NCI-H1436 treated with DMSO at 0.1 percent for 48 hours (cell line): ENCODE measurements around the gene SLC39A11.
"Not testable (repeated sequence)": the region's sequence is repeated elsewhere in the genome, so short reads cannot be mapped to it uniquely, and the experiment has no call there.

Experiments
- DNase-seq: peaks from one replicate; lab custom pipeline; 2025; lab: John Stamatoyannopoulos, UW

The SLC39A11 gene

DNA sequence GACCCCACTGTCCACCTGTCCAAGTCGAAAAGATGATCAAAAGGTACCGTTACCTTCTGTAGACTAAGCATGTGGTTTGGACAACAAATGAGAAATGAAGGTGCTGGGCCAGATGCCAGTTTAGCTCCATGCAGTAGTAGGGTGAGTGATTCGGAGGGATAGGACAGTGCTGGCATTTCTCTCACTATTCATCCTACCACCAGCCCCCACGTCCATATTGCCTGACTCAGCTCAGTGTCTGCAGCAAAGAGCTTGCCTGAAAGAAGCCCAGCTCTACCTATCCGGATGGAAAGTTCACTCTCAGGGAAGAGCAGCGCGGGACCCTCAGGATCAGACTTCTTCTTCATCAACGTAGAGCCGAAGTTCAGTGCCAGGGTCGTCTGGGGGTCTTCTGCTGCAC lies 145.0 kb downstream of the SLC39A11 start:
- no peak for DNase-seq

DNA sequence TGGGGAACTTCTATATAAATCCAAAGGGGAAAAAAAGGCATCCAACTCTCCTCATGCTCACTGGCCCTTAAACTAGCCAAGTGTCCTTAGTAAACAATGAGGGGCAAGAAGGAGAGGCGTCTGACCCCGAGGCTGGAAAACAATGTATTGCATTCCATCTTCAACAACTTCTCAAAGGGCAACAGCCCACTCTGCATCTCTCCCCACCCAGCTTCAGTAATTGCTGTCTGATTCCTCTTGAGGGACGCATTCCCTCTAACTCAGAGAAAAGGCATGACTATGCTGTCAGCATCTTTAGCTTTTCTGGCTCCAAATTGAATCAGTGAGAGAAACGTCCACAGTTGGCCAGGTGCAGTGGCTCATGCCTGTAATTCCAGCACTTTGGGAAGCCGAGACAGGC lies 145.8 kb downstream of the SLC39A11 start:
- no peak for DNase-seq

DNA sequence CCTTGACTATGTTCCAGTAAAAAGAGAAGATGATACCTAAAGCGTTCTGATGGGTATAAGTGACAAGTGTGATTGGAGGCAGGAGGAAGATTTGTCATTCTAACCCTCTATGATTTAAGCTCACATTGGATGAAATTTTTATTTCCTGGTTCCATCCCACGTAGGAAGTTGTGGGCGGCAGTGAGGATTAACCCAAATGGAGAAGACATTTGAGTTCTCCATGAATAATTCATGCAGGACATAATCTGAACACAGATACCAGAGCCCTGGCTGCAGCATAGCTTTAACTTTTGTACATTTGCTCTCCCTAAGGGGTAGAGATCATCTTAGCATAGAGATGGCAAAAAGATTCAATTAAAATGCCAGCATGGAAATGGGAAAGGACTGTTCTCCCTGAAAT lies 146.3 kb downstream of the SLC39A11 start:
- DNase-seq, result no peak

DNA sequence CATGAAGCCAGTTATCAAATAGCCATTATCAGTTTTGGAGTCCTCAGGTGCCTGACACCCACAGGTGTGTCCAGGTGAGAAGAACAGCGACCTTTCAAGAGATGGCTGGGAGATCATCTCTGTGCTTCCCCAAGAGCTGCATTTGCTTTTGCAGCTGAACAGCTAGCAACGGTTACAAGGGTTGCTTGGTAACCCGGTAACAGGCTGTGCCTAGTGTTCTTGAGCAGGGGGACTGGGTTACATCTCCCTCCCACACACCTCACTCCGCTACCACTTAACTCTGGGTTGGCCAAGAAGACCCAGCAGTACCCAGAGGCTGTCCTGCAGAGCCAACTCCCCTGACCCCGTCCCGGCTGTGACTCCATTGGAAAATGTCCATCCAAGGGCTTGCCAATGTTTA lies 147.0 kb downstream of the SLC39A11 start:
- no peak for DNase-seq

DNA sequence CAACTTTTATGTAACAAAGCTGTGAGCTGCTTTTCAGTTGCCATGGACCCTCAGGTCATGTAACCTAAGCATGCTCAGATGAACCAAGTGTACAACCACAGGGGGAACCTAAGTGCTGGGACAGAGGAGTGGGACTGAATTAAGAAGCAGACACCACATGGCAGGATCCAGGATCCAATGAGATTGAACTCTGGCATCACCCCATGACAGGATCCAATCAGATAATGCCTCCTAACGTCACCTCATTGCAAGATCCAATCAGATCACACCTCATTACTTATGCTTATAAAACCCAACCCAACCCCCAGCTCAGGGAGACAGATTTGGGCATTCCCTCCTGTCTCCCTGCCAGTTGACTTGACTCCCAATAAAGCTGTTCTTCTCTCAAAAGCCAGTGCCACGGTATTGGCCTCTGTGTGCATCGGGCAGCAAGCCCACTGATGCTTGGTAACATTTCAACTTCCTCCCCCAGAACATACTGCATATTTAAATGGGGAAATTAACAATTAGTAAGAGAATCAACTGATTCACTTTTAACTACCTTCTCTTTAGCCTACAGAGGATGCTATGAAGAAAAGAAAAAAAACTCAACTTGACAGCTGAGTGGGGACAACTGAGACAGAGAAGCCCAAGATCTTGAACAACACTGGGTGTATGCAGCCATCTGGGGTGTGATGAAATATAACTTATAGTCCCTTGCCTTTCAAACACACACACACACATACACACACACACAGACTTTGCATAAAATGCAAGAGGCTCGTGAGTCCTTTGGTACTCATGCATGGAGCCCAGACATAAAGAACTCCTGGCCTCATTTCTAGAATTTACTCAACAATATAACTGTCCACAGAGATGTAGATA lies 148.4 kb downstream of the SLC39A11 start:
- no peak for DNase-seq

DNA sequence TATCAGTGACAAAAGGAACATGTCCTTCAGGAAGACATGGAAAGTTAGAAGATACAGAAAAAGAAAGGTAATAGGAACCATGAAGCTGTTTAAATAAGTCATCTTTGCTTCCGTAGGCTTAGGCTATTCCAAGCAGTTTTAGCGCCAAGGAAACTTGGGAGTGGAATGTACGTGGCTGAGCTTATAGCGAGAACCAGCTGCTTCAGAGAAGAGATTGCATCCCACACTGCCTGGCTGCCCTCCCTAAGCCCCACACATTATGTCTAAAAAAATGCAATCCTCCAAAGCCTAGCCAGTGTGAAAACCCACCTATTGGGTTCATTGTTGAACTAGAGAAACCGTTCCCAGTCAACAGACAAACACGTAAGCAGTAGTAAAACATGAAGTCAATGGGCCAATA lies 149.9 kb downstream of the SLC39A11 start:
- no peak for DNase-seq

DNA sequence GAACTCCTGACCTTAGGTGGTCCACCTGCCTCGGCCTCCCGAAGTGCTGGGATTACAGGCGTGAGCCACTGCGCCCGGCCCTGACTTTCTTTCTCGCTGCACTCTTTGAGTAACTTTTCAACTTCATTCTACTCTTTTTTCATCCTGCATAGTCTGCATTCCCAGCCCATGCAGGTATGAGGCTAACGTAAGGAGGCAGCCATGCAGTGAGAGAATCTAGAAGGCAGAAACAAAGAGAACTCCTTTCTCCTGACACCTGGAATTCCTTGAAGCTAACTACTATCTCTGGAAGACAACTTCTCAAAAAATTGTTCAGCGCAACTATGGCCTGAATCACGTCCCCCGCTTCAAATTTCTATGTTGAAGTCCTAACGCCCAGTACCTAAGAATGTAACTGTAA lies 152.0 kb downstream of the SLC39A11 start:
- no peak for DNase-seq

DNA sequence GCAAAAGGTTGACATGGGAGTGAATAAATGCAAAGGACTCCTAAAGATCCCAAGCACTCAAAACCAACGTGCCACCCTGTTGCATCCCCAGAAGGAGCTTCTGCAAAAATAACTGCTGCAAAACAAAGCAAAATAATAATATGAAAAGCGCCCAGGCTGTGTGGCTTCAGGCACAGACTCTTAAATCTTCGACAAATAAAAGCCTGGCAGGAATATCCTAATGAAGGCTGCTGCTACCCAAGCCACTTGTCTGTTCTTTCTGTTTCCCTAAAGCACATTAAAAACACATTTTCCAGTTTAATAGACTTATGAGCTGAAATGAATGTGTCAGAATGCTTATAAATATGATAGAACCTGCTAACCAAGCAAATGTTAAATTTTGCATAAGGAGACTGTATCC lies 154.0 kb downstream of the SLC39A11 start:
- no peak for DNase-seq

DNA sequence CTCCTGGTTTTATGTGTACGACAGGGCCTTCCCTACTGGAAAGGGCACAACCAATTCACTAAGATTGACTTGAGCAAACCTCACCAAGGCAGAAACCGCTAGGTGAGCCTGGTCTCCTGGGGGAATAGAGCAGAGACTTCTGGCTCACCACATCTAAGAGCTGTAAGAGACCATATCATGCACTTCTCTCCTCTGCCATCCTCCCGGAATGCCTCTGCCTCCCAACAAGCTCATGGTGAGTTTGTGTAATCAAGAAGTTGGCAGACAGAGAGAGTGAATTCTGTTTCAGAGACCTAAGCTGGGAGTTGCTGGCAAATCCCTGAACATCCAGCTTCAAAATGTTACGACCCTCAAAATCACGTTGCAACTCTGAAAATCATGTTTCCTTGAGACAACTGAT lies 154.8 kb downstream of the SLC39A11 start:
- DNase-seq, result no peak

DNA sequence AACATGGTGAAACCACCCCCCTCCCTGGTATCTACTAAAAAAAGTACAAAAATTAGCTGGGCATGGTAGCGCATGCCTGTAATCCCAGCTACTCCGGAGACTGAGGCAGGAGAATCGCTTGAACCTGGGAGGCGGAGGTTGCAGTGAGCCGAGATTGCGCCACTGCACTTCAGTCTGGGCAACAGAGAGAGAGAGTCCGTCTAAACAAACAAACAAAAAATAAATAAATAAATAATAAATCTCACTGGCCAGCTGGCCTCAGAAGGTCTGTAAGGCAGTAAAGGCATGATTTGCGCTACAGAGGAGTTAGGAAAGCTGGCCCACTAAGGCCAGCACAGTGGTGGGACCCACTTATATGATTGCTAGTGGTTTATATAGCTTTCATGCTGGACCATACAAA lies 155.2 kb downstream of the SLC39A11 start:
- DNase-seq, result not testable (repeated sequence)

DNA sequence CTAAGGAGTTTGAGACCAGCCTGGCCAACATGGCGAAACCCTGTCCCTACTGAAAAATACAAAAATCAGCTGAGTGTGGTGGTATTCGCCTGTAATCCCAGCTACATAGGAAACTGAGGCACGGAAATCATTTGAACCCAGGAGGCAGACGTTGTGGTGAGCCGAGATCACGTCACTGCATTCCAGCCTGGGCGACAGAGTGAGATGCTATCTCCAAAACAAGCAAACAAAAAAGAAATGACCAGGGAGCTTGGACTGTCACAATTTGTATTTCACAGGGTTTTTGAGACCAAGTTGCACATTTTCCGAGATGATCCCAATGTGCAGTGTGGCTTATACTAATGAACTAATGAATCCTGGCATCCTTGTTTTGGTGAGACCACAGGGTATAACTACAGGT lies 156.5 kb downstream of the SLC39A11 start:
- DNase-seq, result no peak

DNA sequence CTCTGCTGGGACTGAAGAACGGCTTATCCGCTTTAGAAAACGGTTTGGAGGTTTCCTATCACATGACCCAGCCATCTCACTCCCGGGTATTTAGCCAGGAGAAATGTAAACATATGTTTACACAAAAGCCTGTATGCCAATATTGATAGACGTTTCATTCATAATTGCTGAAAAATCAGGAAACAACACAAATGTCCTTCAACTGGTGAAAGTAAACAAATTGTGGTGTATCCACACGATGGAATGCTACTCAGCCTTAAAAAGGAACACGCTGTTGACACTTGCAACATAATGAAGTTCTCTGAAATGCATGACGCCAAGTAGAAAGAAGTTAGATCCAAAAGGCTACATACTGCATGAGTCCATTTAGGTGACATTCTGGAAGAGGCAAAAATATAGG lies 157.6 kb downstream of the SLC39A11 start:
- DNase-seq, result no peak

DNA sequence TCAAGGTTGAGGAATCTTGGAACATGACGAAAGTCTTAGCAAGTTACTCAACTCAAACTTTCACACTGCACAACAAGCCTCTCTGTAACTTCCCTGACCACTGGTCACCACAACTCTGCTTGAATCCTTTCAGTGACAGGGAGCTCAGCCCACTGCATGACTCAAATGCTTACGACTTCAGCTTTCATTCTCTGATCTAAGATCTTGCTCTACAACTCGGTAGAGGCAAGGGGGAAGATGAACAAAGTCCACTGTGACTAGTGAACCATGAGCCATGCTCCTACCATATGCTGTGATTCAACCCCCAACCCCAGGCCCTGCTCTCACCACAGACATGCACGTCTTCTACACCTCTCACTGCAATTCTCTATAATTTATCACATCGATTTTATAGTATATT lies 160.9 kb downstream of the SLC39A11 start:
- no peak for DNase-seq

DNA sequence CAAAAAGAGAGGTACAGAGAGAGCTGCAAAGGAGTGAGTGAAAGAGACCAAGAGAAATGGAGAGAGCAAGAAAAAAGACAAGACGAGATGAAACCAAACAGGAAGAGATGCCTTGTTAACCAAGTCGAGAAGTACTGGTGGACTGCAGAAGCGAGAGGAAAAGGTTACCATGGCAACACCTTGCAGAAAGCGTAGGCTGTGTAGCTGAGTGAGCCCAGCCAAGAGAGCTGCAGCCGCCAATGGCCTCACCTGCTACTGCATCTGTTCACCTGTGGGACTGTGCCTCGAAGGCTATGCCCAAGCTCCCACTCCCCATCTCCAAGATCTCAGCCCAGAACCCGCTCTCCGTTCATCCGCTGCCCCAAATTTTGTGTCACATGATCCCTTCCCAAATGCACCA lies 161.3 kb downstream of the SLC39A11 start:
- DNase-seq, result no peak

DNA sequence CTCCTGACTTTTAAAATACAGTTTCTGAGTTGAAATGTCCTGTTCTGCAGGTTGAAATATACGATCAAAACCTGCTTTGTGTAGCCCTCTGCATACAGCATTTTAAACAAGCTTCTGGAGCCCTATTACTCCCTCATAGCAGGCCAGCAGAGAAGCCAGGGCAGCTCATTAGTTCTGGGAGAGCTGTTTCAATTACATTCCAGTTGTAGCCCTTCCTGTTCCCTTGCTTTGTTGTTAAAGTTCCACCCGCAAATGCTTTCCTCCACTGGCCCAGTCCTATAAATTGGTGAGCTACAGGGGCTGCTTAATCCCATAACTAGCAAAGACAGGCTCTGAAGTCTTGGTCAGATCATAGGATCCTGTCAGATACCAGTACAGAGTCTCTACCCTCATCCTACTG lies 162.5 kb downstream of the SLC39A11 start:
- DNase-seq, result no peak

DNA sequence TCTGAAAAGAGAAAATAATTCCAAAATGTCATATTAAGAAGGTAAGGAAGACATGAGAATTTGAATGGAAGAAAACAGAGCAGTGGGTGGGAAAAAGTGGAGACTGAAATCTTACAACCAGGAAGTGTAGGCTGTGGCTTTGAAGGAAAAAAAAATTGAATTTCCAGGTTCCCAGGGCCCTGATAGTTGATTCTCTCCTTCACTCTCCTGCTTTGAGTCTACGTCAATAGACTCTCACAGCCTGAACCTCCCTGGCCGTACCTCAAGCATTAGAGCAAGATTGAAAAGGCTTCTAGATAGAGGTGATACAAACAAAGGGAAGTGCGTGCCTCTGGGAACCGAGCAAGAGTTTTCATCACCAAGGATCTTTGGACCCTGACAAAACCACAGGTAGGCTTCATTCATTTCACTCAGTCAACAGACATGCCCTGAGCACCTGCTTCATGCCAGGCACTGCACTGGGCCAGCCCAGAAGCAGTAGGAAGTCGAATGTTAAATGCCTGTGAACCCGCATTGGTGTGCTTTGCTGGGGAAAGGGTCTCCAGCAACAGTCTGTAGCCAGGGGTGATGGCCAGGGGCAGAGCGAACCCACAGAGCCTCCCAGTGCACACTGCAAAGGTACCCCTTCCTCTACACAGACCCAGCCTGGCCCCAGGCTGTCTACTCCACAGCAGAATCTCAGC lies 163.9 kb downstream of the SLC39A11 start:
- DNase-seq, result no peak

DNA sequence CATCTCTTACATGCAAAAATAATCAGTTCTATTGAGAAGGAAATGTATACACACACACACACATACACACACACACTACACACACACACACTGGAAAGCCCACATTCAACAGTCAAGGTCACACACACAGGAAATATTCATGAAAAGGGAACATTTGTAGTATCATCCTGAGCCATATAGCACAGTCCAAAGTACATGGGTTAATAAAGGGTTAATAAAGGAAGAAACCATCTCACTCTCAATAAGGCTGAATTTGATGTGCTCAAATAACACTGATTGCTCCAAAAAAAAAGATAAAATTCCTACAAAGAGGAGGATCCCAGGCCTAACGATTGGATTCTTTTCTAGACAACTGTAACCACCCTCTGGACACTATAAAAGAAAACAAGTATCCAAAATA lies 164.7 kb downstream of the SLC39A11 start:
- no peak for DNase-seq

DNA sequence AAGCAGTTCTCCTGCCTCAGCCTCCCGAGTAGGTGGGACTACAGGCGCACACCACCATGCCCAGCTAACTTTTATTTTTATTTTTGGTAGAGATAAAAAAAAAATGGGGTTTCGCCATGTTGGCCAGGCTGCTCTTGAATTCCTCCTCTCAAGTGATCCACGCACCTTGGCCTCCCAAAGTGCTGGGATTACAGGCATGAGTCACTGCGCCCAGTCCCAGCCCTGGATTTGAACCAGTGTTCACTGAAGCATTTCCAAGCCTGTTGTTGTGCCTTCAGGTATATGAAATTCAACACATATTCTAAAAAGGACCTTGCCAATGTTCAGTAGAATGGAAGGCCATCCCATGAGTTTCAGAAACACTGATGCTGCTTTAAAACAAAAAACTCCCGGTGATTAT lies 165.3 kb downstream of the SLC39A11 start:
- no peak for DNase-seq

DNA sequence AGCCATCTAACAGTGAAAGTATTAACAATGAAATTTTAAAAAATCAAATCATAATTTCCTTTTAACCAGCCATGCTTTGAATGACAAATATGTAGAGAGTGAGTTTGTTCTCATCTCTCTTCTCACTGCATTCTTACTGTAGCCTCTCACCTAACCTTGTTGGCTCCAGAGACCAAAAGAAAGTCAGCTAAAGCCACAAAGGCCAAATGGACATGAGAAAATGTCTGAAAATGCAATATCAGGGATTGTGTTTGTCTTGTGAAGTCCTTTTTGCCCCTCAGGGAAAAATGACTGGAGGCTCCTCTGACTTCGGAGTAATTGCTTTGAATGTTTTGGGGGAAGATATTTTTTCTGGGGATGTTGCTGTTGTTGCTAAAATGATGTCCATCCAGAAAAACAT lies 166.3 kb downstream of the SLC39A11 start:
- no peak for DNase-seq

DNA sequence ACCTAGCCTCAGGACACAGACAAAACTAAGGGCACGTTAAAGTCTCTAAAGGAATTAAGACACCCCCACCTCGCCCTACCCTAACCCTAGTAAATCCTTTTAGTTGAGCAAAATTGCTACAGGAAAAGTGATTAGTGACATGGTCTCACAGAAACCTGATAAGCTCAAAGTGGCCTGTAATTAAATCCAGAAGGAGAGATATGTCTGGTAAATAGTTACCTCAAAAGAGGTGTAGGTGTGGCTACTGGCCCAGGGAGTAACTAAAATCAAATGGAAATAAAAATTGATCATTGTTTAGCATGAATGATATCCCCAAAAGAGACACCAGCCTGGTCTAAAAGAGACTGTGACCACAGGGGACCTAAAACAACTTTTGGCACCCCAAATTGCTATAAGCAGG lies 168.3 kb downstream of the SLC39A11 start:
- no peak for DNase-seq

DNA sequence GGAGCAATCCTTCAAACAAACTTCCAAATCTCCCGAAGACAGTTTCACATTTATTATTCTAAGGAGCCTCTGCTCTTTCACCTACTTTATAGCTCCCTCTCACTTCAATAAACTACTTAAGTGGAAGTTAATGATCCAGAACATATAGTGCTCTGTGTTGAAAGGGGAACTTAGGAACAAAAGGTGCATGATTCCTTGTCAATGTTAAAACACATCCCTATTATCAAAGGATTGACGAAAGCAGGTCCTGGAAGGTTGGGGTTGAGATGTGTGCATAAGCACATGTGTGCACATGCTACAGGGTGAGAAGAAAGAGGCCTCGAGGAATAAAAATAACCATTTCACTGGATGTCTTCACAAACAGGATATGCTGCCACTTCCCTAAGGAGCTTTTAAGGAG lies 170.3 kb downstream of the SLC39A11 start:
- no peak for DNase-seq

DNA sequence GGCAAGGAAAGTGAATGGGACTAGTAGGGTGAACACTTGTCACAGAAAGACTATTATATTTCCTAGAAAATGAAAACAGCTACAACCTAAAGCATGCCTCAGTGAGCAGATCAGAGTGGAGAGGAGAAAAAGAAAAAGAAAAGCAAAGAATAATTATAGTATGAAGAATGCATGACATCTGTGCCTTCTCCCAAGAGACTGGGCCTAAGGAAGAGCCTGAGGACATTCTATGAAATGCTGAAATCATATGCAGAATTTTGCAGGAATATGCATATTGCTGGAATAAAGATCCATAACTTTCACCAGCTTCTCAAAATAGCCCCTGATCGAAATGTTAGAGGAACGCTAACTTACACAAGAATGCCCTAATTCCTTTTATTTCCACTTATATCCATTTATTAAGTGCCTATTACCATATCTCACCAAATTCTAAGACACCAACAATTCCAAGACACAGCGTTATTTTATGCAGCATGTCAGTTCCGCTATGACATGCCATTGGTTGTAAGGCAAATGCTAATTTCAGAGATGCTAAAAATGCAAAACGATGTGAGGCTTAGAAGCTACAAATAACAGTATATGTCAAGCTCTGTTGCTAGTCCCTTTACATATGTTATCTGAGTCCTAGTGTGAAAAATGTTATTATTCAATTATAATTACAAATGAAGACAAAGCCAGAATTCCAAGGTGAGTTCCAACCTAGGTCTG lies 171.0 kb downstream of the SLC39A11 start:
- DNase-seq, result no peak

DNA sequence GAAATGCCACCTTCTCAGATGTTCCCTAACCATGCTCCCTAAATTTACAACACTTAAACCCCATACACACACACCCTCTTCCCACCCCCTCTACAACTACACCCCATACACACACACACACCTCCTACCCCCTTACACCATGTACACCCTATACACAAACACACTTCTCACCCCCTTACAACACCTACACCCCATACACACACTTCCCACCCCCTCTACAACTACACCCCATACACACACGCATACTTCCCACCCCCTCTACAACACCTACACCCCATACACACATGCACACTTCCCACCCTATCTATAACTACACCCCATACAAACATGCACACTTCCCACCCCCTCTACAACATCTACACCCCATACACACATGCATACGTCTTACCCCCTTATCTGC lies 172.0 kb downstream of the SLC39A11 start:
- DNase-seq, result no peak
